A673 (cell line): Measurements from ENCODE around the gene CDKL5.

Experiments used
- CTCF ChIP-seq: fragments of 300-800, 200-600 bp; sonication (generic); conservative IDR thresholded peaks from 2 replicates; pipeline ENCODE4 v1.5.1; 2017; ENCODE audit warnings: low read depth, mild to moderate bottlenecking, antibody characterized with exemption, low read length, moderate library complexity, mixed read lengths
- EZH2 ChIP-seq: fragments of 200-600 bp; sonication (generic); IDR thresholded peaks from 2 replicates; pipeline ENCODE4 v1.6.1; 2017; ENCODE audit warnings: borderline replicate concordance, low read depth, mild to moderate bottlenecking, mixed read lengths, antibody characterized with exemption, low read length; ENCODE audit not compliant: poor library complexity, severe bottlenecking

- no peak for TF ChIP-seq CTCF
- no peak for TF ChIP-seq EZH2
These were observed 120.4 kb downstream of the CDKL5 start for GRCh38 chrX:18545771-18546170.
